Stimulated activated naive CD4-positive, alpha-beta T cell (primary cell): ENCODE measurements around the gene SCUBE3.

Experiments used
- DNase-seq, 6 experiments: peaks; one replicate each; lab custom pipeline; 2025; lab: John Stamatoyannopoulos, UW

Gene SCUBE3

GRCh38 chr6:35213298-35213791 is 411 bp upstream of the SCUBE3 start:
- no peak for DNase-seq

- no peak for DNase-seq
Measured at GRCh38 chr6:35214869-35215664, 1.3 kb downstream of the SCUBE3 start.

- DNase-seq: no peak
Measured at GRCh38 chr6:35215665-35216411, 2.1 kb downstream of the SCUBE3 start.

DNA sequence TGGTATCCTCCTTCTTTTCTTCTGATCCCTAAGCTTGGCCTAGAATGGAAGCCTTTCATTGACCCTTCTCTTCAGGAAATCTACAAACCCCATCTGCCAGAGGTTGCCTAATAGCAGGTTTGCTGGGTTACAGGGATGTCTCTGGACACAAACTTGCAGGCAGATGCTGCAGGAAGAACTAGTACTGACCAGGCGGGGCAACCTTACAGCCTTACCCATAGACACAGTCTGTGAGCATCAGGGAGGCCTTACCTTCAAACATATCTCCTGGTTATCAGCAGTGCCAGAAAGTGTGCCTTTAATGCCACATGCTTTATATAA is 2.6 kb downstream of the SCUBE3 start:
- no peak for DNase-seq

GRCh38 chr6:35216851-35217811 is 3.4 kb downstream of the SCUBE3 start:
- DNase-seq: no peak

DNA sequence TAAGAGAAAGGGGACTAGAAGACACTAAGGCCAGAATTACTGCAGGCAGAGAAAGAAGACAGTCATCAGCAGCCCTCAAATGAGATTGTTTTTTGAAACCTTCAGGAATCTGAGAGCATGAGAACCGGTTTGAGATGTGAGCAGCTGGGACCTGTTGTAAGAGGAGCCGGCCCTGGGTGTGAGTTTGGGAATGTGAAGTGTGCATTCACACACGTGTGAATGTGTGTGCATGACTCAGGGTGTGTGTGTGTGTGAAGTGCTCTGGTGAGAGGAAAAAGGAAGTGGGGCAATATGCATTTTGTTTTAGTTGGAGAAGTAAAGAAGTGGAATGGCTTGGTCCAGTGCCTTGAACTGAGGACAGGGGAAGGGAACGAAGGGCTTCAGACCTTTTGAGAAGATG is 4.3 kb downstream of the SCUBE3 start:
- no peak for DNase-seq

GRCh38 chr6:35218456-35218855 is 4.7 kb downstream of the SCUBE3 start:
- no peak for DNase-seq

- no peak for DNase-seq
Measured at GRCh38 chr6:35219683-35220326, 6.0 kb downstream of the SCUBE3 start.

- DNase-seq: no peak
Measured at GRCh38 chr6:35220711-35221110, 7.0 kb downstream of the SCUBE3 start.

DNA sequence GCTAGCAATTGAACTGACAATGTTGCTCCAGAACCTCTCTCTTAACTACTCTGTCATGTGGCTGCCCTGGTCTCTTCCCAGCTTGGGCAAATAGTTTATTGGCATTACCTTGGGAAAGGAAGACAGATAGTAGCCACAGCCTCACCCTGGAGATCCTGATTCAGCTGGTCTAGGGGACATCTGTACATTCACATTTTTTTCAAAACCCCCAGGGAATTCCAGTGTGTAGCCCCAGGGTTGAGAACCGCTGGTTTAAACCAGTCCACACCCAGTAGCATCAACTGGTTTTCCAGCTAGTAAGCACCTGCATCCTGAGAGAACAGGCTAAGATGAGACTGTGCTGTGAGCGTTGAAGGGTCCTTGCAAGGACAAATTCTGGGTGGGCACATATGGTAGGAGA is 9.6 kb downstream of the SCUBE3 start:
- no peak for DNase-seq

- DNase-seq: no peak
Measured at GRCh38 chr6:35224720-35225119, 11.0 kb downstream of the SCUBE3 start.

DNA sequence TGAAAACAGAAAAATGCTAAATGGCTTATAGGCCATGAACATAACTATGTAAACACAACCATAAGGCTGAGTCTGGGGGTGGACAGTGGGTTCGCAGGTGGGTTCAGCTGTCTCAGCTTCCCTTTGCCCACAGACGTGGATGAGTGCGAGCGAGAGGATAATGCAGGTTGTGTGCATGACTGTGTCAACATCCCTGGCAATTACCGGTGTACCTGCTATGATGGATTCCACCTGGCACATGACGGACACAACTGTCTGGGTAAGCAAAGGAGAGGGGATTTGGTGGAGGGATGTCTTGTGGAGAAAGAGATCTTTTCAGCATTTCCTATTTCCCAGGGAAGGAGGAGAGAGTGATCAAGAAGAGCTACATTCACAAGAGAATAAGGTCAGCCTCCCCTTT is 14.7 kb downstream of the SCUBE3 start:
- DNase-seq: no peak

DNA sequence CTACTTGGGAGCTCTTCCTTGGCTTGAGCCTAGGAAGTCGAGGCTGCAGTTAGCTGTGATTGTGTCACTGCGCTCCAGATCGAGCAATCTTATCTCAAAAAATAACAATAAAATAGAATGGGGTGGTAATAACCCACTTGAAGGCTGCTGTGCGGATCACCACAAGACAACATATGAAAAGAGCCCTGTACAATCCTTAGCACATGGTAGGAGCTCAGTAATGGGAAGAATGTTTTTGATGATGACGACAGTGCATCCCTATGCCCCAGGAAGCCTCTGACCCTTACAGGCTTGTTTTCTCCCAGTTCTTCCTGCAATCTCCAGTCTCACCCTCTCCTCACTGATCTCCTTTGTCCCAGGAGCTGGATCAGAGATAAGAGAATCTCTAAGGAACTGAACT is 15.5 kb downstream of the SCUBE3 start:
- DNase-seq: no peak

- DNase-seq: no peak
Measured at GRCh38 chr6:35230498-35230897, 16.7 kb downstream of the SCUBE3 start.

DNA sequence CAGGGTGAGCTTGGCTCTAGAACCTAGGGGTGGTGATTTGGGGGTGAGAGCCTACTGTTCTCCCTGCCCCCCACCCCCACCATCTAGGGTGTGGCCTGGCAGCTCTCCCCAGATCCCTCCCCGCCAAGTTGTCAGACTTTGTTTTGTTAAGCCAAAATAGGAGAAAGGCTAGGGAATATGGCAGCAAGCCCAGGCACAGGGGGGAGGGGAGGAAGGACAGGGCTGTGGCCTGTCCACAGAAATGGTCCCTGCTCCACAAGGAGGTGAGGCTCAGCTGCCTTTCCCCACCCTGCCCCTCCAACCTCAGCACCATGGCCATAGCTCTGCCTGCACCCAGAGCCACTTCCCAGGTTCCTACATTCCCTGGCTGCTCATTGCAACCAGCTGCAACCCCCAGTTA is 17.2 kb downstream of the SCUBE3 start:
- no peak for DNase-seq

DNA sequence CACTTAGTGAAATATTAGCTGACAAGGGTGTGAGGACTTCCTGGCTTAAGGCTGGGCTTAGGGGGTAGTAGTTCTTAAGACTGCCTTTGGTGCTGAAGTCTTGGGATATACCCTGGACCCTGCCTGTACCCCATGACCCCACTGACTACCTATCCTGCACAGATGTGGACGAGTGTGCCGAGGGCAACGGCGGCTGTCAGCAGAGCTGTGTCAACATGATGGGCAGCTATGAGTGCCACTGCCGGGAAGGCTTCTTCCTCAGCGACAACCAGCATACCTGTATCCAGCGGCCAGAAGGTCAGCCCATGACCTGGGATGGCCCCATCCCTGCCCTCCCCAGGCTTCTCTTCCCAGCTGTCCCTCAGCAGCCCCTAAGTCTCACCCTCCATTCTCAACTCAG is 17.8 kb downstream of the SCUBE3 start:
- no peak for DNase-seq

GRCh38 chr6:35234901-35235300 is 21.1 kb downstream of the SCUBE3 start:
- no peak for DNase-seq

DNA sequence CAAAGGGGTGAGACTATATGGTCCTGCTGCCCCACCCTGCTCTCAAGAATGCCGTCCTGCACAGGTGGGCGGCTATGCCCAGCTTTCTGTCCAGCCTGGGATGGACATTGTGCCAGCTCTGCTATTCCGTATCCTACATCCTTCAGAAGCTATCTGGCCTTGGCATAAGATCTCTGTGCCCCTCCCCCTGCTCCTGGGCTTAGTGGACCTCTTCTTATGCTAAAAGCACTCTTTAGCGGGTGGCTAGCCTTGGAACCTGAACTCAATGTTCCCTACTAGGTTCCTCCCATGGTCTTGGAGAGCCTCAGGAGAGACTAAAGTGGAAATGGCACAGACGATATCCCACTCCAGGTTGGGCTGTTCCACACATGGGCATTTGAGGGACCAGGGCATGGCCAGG is 22.5 kb downstream of the SCUBE3 start:
- DNase-seq: no peak

DNA sequence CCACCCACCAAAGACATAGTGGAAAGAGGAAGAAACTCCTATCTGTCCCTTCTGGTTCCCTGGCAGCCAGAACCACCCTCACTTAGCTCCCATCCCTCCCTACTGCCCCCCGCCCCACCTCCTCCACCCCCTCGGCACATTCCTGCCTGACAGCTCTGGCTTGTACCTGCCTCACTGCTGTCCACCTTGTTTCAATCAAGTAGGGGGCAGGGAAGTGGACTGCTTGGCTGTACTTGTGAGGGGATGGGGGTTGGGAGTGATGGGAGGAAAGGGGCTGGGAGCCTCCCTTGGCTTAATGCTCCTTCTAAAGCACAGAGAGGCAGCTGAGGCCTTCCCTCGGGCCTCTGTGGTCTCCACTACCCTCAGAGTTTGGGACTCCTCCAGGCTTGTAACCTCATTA is 23.7 kb downstream of the SCUBE3 start:
- no peak for DNase-seq

DNA sequence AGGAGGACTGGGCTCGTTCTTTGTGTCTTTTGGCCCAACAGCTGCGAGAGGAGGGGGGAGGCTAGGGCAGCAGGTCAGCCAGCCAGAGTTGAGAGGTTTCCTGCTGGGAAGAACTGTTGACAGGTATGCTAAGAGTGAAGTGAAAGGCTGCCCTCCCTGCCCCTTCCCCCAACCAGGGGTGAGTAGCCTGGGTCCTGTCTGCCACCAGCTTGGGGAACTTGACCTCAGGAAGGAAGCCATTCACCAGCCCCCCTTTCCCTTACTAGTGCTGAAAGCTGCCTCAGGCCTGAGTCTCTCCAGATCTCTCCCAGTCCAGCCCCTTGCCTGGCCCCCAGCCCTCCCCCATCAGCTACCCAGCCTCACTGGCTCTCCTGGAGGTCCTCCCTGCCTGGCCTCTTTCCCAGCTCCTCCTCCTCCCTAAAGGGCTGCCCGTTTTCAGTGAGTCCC is 25.1 kb downstream of the SCUBE3 start:
- DNase-seq: no peak

GRCh38 chr6:35239581-35239980 is 25.8 kb downstream of the SCUBE3 start:
- DNase-seq: no peak
